EH (cell line): ENCODE results near the gene ARPP19.
"Not testable (repeated sequence)": the region's sequence is repeated elsewhere in the genome, so short reads cannot be mapped to it uniquely, and the experiment has no call there.

Source experiments
- DNase-seq: peaks from one replicate; pipeline ENCODE4 v3.0.0-alpha.2; 2015; ENCODE audit warnings: low read depth

ARPP19 gene

GRCh38 chr15:52512869-52513268, 56.0 kb downstream of the ARPP19 start:
- DNase-seq, result not testable (repeated sequence)

GRCh38 chr15:52511084-52511483, 57.7 kb downstream of the ARPP19 start:
- peak; percentile 33 for DNase-seq

DNA sequence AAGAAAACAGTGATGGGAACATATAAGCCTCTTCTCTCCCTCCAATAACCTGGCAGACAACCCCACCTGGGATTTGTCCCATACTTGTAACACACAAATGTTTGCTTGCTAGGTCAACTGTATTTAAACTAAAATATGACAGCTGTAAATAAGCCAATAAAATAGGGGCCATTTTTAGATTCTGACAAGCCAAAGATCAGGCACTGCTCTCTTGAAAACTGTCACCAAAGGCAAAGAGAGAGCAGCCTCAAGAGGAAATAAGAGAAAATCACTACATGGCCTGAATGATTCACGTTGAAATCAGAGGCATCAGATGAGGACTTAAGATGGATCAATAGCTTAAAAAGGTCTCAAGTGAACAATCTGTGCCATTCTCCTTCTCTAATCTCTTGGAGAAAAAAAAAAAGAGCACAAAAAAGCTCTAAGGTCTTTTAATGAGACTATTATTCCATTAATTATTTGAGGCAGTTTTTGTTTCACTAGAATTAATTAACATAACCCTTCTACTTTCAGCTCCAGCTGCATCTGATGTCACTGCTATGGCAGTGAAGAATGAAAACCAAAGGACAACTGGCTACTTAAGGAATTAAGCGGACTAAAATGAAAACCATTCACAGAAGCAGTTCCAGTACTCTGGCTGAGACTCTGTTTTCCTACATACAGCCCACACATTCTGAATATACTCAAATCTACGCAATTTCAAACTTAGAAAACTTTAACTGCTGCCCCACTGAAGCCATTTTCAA, 59.2 kb downstream of the ARPP19 start:
- no peak for DNase-seq

- no peak for DNase-seq
Measured at GRCh38 chr15:52506549-52506948, 62.3 kb downstream of the ARPP19 start.

- DNase-seq, result no peak
Measured at GRCh38 chr15:52505151-52505550, 63.7 kb downstream of the ARPP19 start.

GRCh38 chr15:52503788-52504496, 64.9 kb downstream of the ARPP19 start:
- peak; percentile 48 for DNase-seq

DNA sequence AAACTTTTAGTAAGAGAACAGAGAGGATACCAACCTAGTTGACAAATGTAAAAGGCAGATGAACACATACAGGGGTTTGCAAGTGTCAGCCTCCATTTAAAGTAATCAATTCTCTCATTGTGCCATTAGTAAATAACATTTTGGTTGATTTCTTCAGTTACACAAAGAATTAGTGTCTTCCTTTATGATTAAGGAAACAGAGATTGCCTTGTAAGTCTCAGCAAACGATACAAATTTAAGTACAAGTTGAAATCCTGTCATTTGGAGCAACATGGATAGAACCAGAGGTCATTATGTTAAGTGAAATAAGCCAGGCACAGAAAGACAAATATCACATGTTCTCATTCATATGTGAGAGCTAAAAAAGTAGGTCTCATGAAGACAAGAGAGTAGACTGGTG, 66.2 kb downstream of the ARPP19 start:
- DNase-seq, result no peak

GRCh38 chr15:52499506-52499905, 69.3 kb downstream of the ARPP19 start:
- no peak for DNase-seq

GRCh38 chr15:52498706-52499105, 70.1 kb downstream of the ARPP19 start:
- peak; percentile 43 for DNase-seq
